ENCODE results near the gene STPG2.

STPG2 gene

GRCh38 chr4:97924341-97924958 is 218.8 kb downstream of the STPG2 start:
- H3K4me3 ChIP-seq (ENCODE audit: low read depth, low read length), result no peak overlapping the region
- TF ChIP-seq POLR2A (IDR thresholded peaks at IDR 0.05; ENCODE audit: extremely low read depth, insufficient read length), result no peak
- no peak for TF ChIP-seq MYC (IDR thresholded peaks at IDR 0.05; ENCODE audit: low read depth, low read length)
- TF ChIP-seq CTCF (IDR thresholded peaks at IDR 0.05; ENCODE audit: low read depth, low read length), result no peak
- TF ChIP-seq MAX (IDR thresholded peaks at IDR 0.05; ENCODE audit: low read depth, low read length), result no peak
- DNase-seq (ENCODE audit: low read depth), result no peak

GRCh38 chr4:97923096-97923495 is 220.2 kb downstream of the STPG2 start:
- TF ChIP-seq CTCF (IDR thresholded peaks at IDR 0.05; ENCODE audit: low read depth, low read length) (no peak), MAX (IDR thresholded peaks at IDR 0.05; ENCODE audit: low read depth, low read length) (no peak), MYC (IDR thresholded peaks at IDR 0.05; ENCODE audit: low read depth, low read length) (no peak), POLR2A (IDR thresholded peaks at IDR 0.05; ENCODE audit: extremely low read depth, insufficient read length) (no peak)
- no peak overlapping the region for H3K4me3 ChIP-seq (ENCODE audit: low read depth, low read length)
- no peak for DNase-seq (ENCODE audit: low read depth)

GRCh38 chr4:97917115-97917514 is 226.2 kb downstream of the STPG2 start:
- DNase-seq (ENCODE audit: low read depth), result no peak
- H3K4me3 ChIP-seq (ENCODE audit: low read depth, low read length), result no peak overlapping the region
- no peak for TF ChIP-seq MAX (IDR thresholded peaks at IDR 0.05; ENCODE audit: low read depth, low read length)
- no peak for TF ChIP-seq CTCF (IDR thresholded peaks at IDR 0.05; ENCODE audit: low read depth, low read length)
- no peak for TF ChIP-seq POLR2A (IDR thresholded peaks at IDR 0.05; ENCODE audit: extremely low read depth, insufficient read length)
- TF ChIP-seq MYC (IDR thresholded peaks at IDR 0.05; ENCODE audit: low read depth, low read length), result no peak

- DNase-seq (ENCODE audit: low read depth), result no peak
- no peak overlapping the region for H3K4me3 ChIP-seq (ENCODE audit: low read depth, low read length)
- TF ChIP-seq CTCF (IDR thresholded peaks at IDR 0.05; ENCODE audit: low read depth, low read length), result no peak
- TF ChIP-seq MAX (IDR thresholded peaks at IDR 0.05; ENCODE audit: low read depth, low read length), result no peak
- TF ChIP-seq POLR2A (IDR thresholded peaks at IDR 0.05; ENCODE audit: extremely low read depth, insufficient read length), result no peak
- TF ChIP-seq MYC (IDR thresholded peaks at IDR 0.05; ENCODE audit: low read depth, low read length), result no peak
These were observed 231.1 kb downstream of the STPG2 start for GRCh38 chr4:97912156-97912555.

- no peak for DNase-seq (ENCODE audit: low read depth)
- H3K4me3 ChIP-seq (ENCODE audit: low read depth, low read length), result no peak overlapping the region
- TF ChIP-seq MYC (IDR thresholded peaks at IDR 0.05; ENCODE audit: low read depth, low read length) (no peak), CTCF (IDR thresholded peaks at IDR 0.05; ENCODE audit: low read depth, low read length) (no peak), POLR2A (IDR thresholded peaks at IDR 0.05; ENCODE audit: extremely low read depth, insufficient read length) (no peak), MAX (IDR thresholded peaks at IDR 0.05; ENCODE audit: low read depth, low read length) (no peak)
These were observed 231.9 kb downstream of the STPG2 start for GRCh38 chr4:97911236-97911906.

Measured in NB4 (cell line).